PC-9 (cell line): Measurements from ENCODE around the gene RFPL3. TPM values are rescaled to one million over a fixed set of nuclear protein-coding genes. Genes with fewer than 3 reads are reported as not detected.

Experiments used
- BruUV-seq: library from RNA; stranded (reverse); fragments of 400-500 nt; replicated peaks from 2 replicates; lab custom pipeline; 2021; lab: Mats Ljungman, UMichigan
- CTCF ChIA-PET: fragments of 300-600 bp; sonication (Branson Sonifier 250); formaldehyde crosslinking; loops from one replicate; lab custom pipeline; 2022; ENCODE audit warnings: antibody characterized with exemption; lab: Charles Lee
- POLR2A ChIA-PET: fragments of 300-600 bp; sonication (Branson Sonifier 250); formaldehyde crosslinking; loops from one replicate; lab custom pipeline; 2022; ENCODE audit warnings: antibody characterized with exemption; ENCODE audit not compliant: unreplicated experiment; lab: Charles Lee
- DNase-seq, 2 experiments: peaks; one replicate each; pipeline versions ENCODE4 v3.0.0 to v3.0.0-alpha.2; 2015 to 2022; ENCODE audit warnings: mixed read lengths in 1 of 2
- H2AFZ ChIP-seq: fragments of 200-600 bp; sonication (generic); 2 replicates; pipeline ENCODE4 v1.8.1; 2017; ENCODE audit warnings: antibody characterized with exemption
- H3F3A ChIP-seq: fragments of 200-600 bp; sonication (generic); 2 replicates; pipeline ENCODE4 v1.8.1; 2017; ENCODE audit warnings: antibody characterized with exemption, mild to moderate bottlenecking, low read depth; ENCODE audit not compliant: insufficient read depth
- H3K27ac ChIP-seq: fragments of 200-600 bp; sonication (generic); 2 replicates; pipeline ENCODE4 v1.6.1; 2016; ENCODE audit warnings: mixed run types
- H3K27me3 ChIP-seq: fragments of 200-600 bp; sonication (generic); 2 replicates; pipeline ENCODE4 v1.6.1; 2016; ENCODE audit warnings: low read depth, mixed run types; ENCODE audit not compliant: insufficient read depth
- H3K36me3 ChIP-seq: fragments of 200-600 bp; sonication (generic); 2 replicates; pipeline ENCODE4 v1.6.1; 2016; ENCODE audit warnings: low read depth, mixed run types
- H3K4me1 ChIP-seq: fragments of 200-600 bp; sonication (generic); replicated peaks from 2 replicates; pipeline ENCODE4 v1.6.1; 2016; ENCODE audit warnings: mixed run types; ENCODE audit not compliant: insufficient read depth
- H3K4me2 ChIP-seq: fragments of 200-600 bp; sonication (generic); 2 replicates; pipeline ENCODE4 v1.6.1; 2017; ENCODE audit warnings: mixed run types
- H3K4me3 ChIP-seq: fragments of 200-600 bp; sonication (generic); 2 replicates; pipeline ENCODE4 v1.6.1; 2016; ENCODE audit warnings: mixed run types
- H3K79me2 ChIP-seq: fragments of 200-600 bp; sonication (generic); 2 replicates; pipeline ENCODE4 v1.6.1; 2017; ENCODE audit warnings: low read depth, mixed run types
- H3K9me2 ChIP-seq: fragments of 200-600 bp; sonication (generic); 2 replicates; pipeline ENCODE4 v1.8.1; 2017; ENCODE audit warnings: mild to moderate bottlenecking; ENCODE audit not compliant: insufficient read depth
- H3K9me3 ChIP-seq: fragments of 200-600 bp; sonication (generic); 2 replicates; pipeline ENCODE4 v1.8.1; 2016; ENCODE audit warnings: low read depth; ENCODE audit not compliant: insufficient read depth
- H4K20me1 ChIP-seq: fragments of 200-600 bp; sonication (generic); 2 replicates; pipeline ENCODE4 v1.8.1; 2017; ENCODE audit not compliant: insufficient read depth
- CTCF ChIP-seq: fragments of 200-600 bp; sonication (generic); conservative IDR thresholded peaks from 2 replicates; pipeline ENCODE4 v1.6.1; 2017; ENCODE audit warnings: mixed run types, antibody characterized with exemption, mild to moderate bottlenecking, moderate library complexity
- EZH2 ChIP-seq: fragments of 200-600 bp; sonication (generic); IDR thresholded peaks from 2 replicates; pipeline ENCODE4 v1.8.0; 2017; ENCODE audit warnings: antibody characterized with exemption, low read depth
- intact Hi-C: fragments of 100-400 bp; cut with micrococcal nuclease; formaldehyde crosslinking; loops from one replicate; pipeline ENCODE4 v1.10.0; 2022; ENCODE audit not compliant: unreplicated experiment
- total RNA-seq: library from RNA; stranded (reverse); gene quantifications from 2 replicates; pipeline ENCODE4 v1.2.3, GENCODE V29; 2021

Gene RFPL3
- total RNA-seq, 1 experiment from 2014 or later = not detected

- Histone ChIP-seq H3K27ac (no peak overlapping the region), H3K4me3 (no peak overlapping the region), H3K4me2 (no peak overlapping the region), H3K4me1 (no peaks in the 10 kb centered on the region), H3F3A (no peaks in the 10 kb centered on the region), H3K36me3 (no peaks in the 10 kb centered on the region), H3K79me2 (no peaks in the 10 kb centered on the region), H3K9me2 (no peaks in the 10 kb centered on the region), H3K9me3 (no peaks in the 10 kb centered on the region), H2AFZ (no peak overlapping the region), H4K20me1 (no peaks in the 10 kb centered on the region), H3K27me3 (peaks cover 85% of the 10 kb centered on the region)
- intact Hi-C loops = no loop called here
- CTCF ChIA-PET = no interaction called here
- DNase-seq = no peak
- POLR2A ChIA-PET = no interaction called here
- BruUV-seq = no TSS peak
- no peak for TF ChIP-seq EZH2
- no peak for TF ChIP-seq CTCF
Observed at GRCh38 chr22:32309585-32310251, 47.9 kb upstream of the RFPL3 start.

- no peak for DNase-seq
- peaks cover 83% of the 10 kb centered on the region for H3K27me3 ChIP-seq
- H3K9me3 ChIP-seq = no peaks in the 10 kb centered on the region
- H3K4me2 ChIP-seq = no peak overlapping the region
- no peaks in the 10 kb centered on the region for H4K20me1 ChIP-seq
- no peak overlapping the region for H3K27ac ChIP-seq
- CTCF ChIA-PET = no interaction called here
- TF ChIP-seq EZH2 = no peak
- TF ChIP-seq CTCF = no peak
- BruUV-seq = no TSS peak
- no peaks in the 10 kb centered on the region for H3K9me2 ChIP-seq
- intact Hi-C loops = no loop called here
- POLR2A ChIA-PET = no interaction called here
- no peak overlapping the region for H3K4me3 ChIP-seq
- H3K79me2 ChIP-seq = no peaks in the 10 kb centered on the region
- H3F3A ChIP-seq = no peaks in the 10 kb centered on the region
- no peaks in the 10 kb centered on the region for H3K36me3 ChIP-seq
- no peaks in the 10 kb centered on the region for H3K4me1 ChIP-seq
- H2AFZ ChIP-seq = no peak overlapping the region
Observed at GRCh38 chr22:32310777-32311176, 46.9 kb upstream of the RFPL3 start.

- CTCF ChIA-PET = no interaction called here
- no peaks in the 10 kb centered on the region for H4K20me1 ChIP-seq
- POLR2A ChIA-PET = no interaction called here
- no peak overlapping the region for H3K27ac ChIP-seq
- DNase-seq = no peak
- no peaks in the 10 kb centered on the region for H3K4me1 ChIP-seq
- intact Hi-C loops = no loop called here
- no peaks in the 10 kb centered on the region for H3K9me2 ChIP-seq
- H3K4me2 ChIP-seq = no peak overlapping the region
- H3K36me3 ChIP-seq = no peaks in the 10 kb centered on the region
- no peaks in the 10 kb centered on the region for H3F3A ChIP-seq
- TF ChIP-seq EZH2 (no peak), CTCF (no peak)
- no peaks in the 10 kb centered on the region for H3K9me3 ChIP-seq
- no peak overlapping the region for H3K4me3 ChIP-seq
- no peak overlapping the region for H2AFZ ChIP-seq
- no TSS peak for BruUV-seq
- no peaks in the 10 kb centered on the region for H3K79me2 ChIP-seq
- H3K27me3 ChIP-seq = peaks cover 79% of the 10 kb centered on the region
Observed at GRCh38 chr22:32311551-32312071, 46.1 kb upstream of the RFPL3 start.
